Keratinocyte (primary cell): ENCODE measurements around the gene EME1. TPM values are rescaled to one million over a fixed set of nuclear protein-coding genes. Genes with fewer than 3 reads are reported as not detected.
"Not testable (repeated sequence)": the region's sequence is repeated elsewhere in the genome, so short reads cannot be mapped to it uniquely, and the experiment has no call there.

Source experiments
- DNase-seq: peaks from one replicate; pipeline ENCODE4 v3.0.0-alpha.2; 2011; ENCODE audit warnings: low read depth, missing footprints, low spot score
- FAIRE-seq: peaks from 2 replicates; lab custom pipeline; 2011; peaks lifted over from hg19 to GRCh38; lab: Jason Lieb, UNC
- H2AFZ ChIP-seq: 2 replicates; pipeline ENCODE4 v1.6.0; 2012; ENCODE audit warnings: low read length, control low read depth, inconsistent platforms; ENCODE audit not compliant: control insufficient read depth
- H3K27ac ChIP-seq: 2 replicates; pipeline ENCODE4 v1.5.1; 2011; ENCODE audit warnings: low read length; ENCODE audit not compliant: control insufficient read depth, insufficient read depth
- H3K27me3 ChIP-seq: 3 replicates; pipeline ENCODE4 v1.6.0; 2011; ENCODE audit warnings: low read length; ENCODE audit not compliant: control insufficient read depth, insufficient read depth; ENCODE audit errors: extremely low read depth
- H3K36me3 ChIP-seq, 2 experiments: 2 replicates in 1 of 2; 3 replicates in 1 of 2; pipeline ENCODE4 v1.5.1; 2011; ENCODE audit warnings: low read length in 2 of 2, mild to moderate bottlenecking in 1 of 2; ENCODE audit not compliant: control insufficient read depth in 2 of 2, insufficient read depth in 2 of 2; ENCODE audit errors: extremely low read depth in 1 of 2
- H3K4me1 ChIP-seq: 3 replicates; pipeline ENCODE4 v1.5.1; 2011; ENCODE audit warnings: low read length; ENCODE audit not compliant: control insufficient read depth, insufficient read depth; ENCODE audit errors: extremely low read depth
- H3K4me2 ChIP-seq: 3 replicates; pipeline ENCODE4 v1.6.0; 2011; ENCODE audit warnings: low read depth, low read length; ENCODE audit not compliant: control insufficient read depth, insufficient read depth; ENCODE audit errors: extremely low read depth
- H3K4me3 ChIP-seq, 3 experiments: fragments of 200-600 bp in 1 of 3; sonication (generic) in 1 of 3; 2 replicates in 2 of 3; 3 replicates in 1 of 3; pipeline ENCODE4 v1.5.1; 2011 to 2016; ENCODE audit warnings: low read length in 3 of 3, mild to moderate bottlenecking in 3 of 3, control low read depth in 2 of 3, inconsistent platforms in 1 of 3, low read depth in 1 of 3, mixed read lengths in 1 of 3, mixed run types in 1 of 3, moderate library complexity in 1 of 3; ENCODE audit not compliant: control insufficient read depth in 2 of 3, insufficient read depth in 2 of 3; ENCODE audit errors: extremely low read depth in 1 of 3
- H3K79me2 ChIP-seq: 2 replicates; pipeline ENCODE4 v1.6.0; 2012; ENCODE audit warnings: low read length; ENCODE audit not compliant: control insufficient read depth, insufficient read depth
- H3K9ac ChIP-seq: 3 replicates; pipeline ENCODE4 v1.6.0; 2011; ENCODE audit warnings: low read length; ENCODE audit not compliant: control insufficient read depth, insufficient read depth; ENCODE audit errors: extremely low read depth
- H3K9me1 ChIP-seq: 3 replicates; pipeline ENCODE4 v1.6.0; 2011; ENCODE audit warnings: low read length; ENCODE audit not compliant: control insufficient read depth, insufficient read depth; ENCODE audit errors: extremely low read depth
- H3K9me3 ChIP-seq: 2 replicates; pipeline ENCODE4 v1.5.1; 2012; ENCODE audit warnings: low read depth, low read length; ENCODE audit not compliant: control insufficient read depth
- H4K20me1 ChIP-seq: 3 replicates; pipeline ENCODE4 v1.6.0; 2011; ENCODE audit warnings: low read length; ENCODE audit not compliant: control insufficient read depth, insufficient read depth; ENCODE audit errors: extremely low read depth
- EZH2 ChIP-seq: IDR thresholded peaks from one replicate; pipeline ENCODE4 v1.6.1; 2012; ENCODE audit warnings: inconsistent platforms, mild to moderate bottlenecking, low read length, moderate library complexity
- dilution Hi-C: fragments of 300-500 bp; cut with MboI; formaldehyde crosslinking; loops from one replicate; pipeline ENCODE4 v1.7.0; 2020; ENCODE audit warnings: low sequenced_read_pairs; ENCODE audit not compliant: extremely low pct_ligation_motif_present
- polyA plus RNA-seq, 5 experiments: library from polyadenylated mRNA; depleted of rRNA in 3 of 5; stranded (reverse) in 3 of 5; stranded (forward) in 1 of 5; unstranded in 1 of 5; fragments of >200 nt; gene quantifications; 1 replicate in 1 of 5; 2 replicates in 3 of 5; 3 replicates in 1 of 5; pipeline versions ENCODE4 v1.2.1 to v1.2.3, GENCODE V29; 2011 to 2012; ENCODE audit warnings: missing spikeins in 2 of 5, low read depth in 1 of 5, low replicate concordance in 1 of 5
- TF ChIP-seq, protein P1 (sequence below), 3 experiments: IDR thresholded peaks in 1 of 3; conservative IDR thresholded peaks in 1 of 3; optimal IDR thresholded peaks in 1 of 3; 2 replicates in 2 of 3; 3 replicates in 1 of 3; pipeline versions ENCODE3 to v1.5.1; 2011; ENCODE audit warnings: low read length in 3 of 3, mild to moderate bottlenecking in 3 of 3, moderate library complexity in 2 of 3, control low read depth in 1 of 3, inconsistent platforms in 1 of 3; ENCODE audit not compliant: insufficient read depth in 2 of 3; ENCODE audit errors: extremely low read depth in 1 of 3

EME1 gene
- polyA plus RNA-seq, 1 donor (not counting 4 experiments of a cell fraction or from before 2014, with no cell fraction given), result 4.7 TPM

- FAIRE-seq, H3K4me2 ChIP-seq, H3K27ac ChIP-seq, H2AFZ ChIP-seq, H4K20me1 ChIP-seq, DNase-seq, H3K4me3 ChIP-seq, H3K9me1 ChIP-seq, H3K79me2 ChIP-seq, H3K36me3 ChIP-seq, H3K4me1 ChIP-seq, dilution Hi-C loops, H3K27me3 ChIP-seq, H3K9me3 ChIP-seq, H3K9ac ChIP-seq: not testable (repeated sequence)
- TF ChIP-seq, protein P1, sequence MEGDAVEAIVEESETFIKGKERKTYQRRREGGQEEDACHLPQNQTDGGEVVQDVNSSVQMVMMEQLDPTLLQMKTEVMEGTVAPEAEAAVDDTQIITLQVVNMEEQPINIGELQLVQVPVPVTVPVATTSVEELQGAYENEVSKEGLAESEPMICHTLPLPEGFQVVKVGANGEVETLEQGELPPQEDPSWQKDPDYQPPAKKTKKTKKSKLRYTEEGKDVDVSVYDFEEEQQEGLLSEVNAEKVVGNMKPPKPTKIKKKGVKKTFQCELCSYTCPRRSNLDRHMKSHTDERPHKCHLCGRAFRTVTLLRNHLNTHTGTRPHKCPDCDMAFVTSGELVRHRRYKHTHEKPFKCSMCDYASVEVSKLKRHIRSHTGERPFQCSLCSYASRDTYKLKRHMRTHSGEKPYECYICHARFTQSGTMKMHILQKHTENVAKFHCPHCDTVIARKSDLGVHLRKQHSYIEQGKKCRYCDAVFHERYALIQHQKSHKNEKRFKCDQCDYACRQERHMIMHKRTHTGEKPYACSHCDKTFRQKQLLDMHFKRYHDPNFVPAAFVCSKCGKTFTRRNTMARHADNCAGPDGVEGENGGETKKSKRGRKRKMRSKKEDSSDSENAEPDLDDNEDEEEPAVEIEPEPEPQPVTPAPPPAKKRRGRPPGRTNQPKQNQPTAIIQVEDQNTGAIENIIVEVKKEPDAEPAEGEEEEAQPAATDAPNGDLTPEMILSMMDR (optimal IDR thresholded peaks at IDR 0.05 in 1 of 3, IDR thresholded peaks at IDR 0.05 in 1 of 3, conservative IDR thresholded peaks at IDR 0.05 in 1 of 3; ENCODE audit: extremely low read depth in 1 of 3, insufficient read depth in 2 of 3, low read length in 3 of 3), result peak in 1 of 3 experiments; percentile 64
Measured at GRCh38 chr17:50333291-50334057, 39.6 kb upstream of the EME1 start.

DNA sequence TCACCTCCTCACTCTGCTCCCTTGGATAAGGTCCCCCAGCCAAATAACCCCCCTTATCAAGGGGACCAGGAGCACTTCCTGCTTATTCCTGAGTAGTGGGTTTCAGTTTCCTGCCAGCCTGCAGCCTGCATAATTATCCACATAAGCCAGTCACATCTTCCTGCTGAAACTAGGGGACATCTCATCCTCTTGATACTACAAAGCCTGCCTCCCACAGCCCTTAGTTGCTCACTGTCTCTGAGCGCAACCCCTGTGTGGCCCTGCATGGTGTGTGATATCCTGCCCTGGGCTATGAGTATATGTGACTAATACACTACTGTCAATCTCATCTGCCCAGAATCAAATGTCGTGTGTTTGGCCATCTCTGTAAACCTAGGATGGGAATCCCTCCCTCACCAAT, 35.1 kb upstream of the EME1 start:
- no peak for TF ChIP-seq EZH2
- TF ChIP-seq, protein P1 (optimal IDR thresholded peaks at IDR 0.05 in 1 of 3, IDR thresholded peaks at IDR 0.05 in 1 of 3, conservative IDR thresholded peaks at IDR 0.05 in 1 of 3; ENCODE audit: extremely low read depth in 1 of 3, insufficient read depth in 2 of 3, low read length in 3 of 3), result no peak
- H3K36me3 ChIP-seq, result no peaks in the 10 kb centered on the region
- no peak overlapping the region for H3K27ac ChIP-seq
- FAIRE-seq (peak; percentile 32), DNase-seq (no peak)
- no peaks in the 10 kb centered on the region for H4K20me1 ChIP-seq
- H3K4me1 ChIP-seq, result no peaks in the 10 kb centered on the region
- H3K79me2 ChIP-seq, result no peaks in the 10 kb centered on the region
- H3K27me3 ChIP-seq, result no peaks in the 10 kb centered on the region
- H3K4me3 ChIP-seq, result no peak overlapping the region
- dilution Hi-C loops, result no loop called here
- H3K9ac ChIP-seq, result no peak overlapping the region
- no peaks in the 10 kb centered on the region for H3K9me3 ChIP-seq
- no peaks in the 10 kb centered on the region for H3K9me1 ChIP-seq
- no peak overlapping the region for H2AFZ ChIP-seq
- no peak overlapping the region for H3K4me2 ChIP-seq
